WTC11 (cell line): ENCODE results near the gene CDC23. TPM values are rescaled to one million over a fixed set of nuclear protein-coding genes. Genes with fewer than 3 reads are reported as not detected.
A peak's percentile ranks its signal among the peaks of the same experiment; 100 is the strongest.

Experiments used
- ATAC-seq: fragments of 200-7000 bp; cut with Tn5 transposase; 2 replicates; pipeline ENCODE4 v1.10.0; 2021; ENCODE audit warnings: mild to moderate bottlenecking, moderate library complexity
- CTCF ChIA-PET: fragments of 300-600 bp; sonication (Branson Sonifier 250); formaldehyde crosslinking; loops from one replicate; lab custom pipeline; 2021; ENCODE audit warnings: antibody characterized with exemption; lab: Charles Lee
- POLR2A ChIA-PET: fragments of 350-600 bp; sonication (Branson Sonifier 250); formaldehyde crosslinking; loops from one replicate; lab custom pipeline; 2021; ENCODE audit warnings: antibody characterized with exemption; lab: Charles Lee
- DNase-seq: peaks from one replicate; pipeline ENCODE4 v3.0.0; 2021; ENCODE audit warnings: low spot score
- H3K27ac Mint-ChIP-seq: 2 replicates; pipeline ENCODE4 v1.8.0; 2021; ENCODE audit warnings: mixed read lengths
- H3K27me3 Mint-ChIP-seq: 2 replicates; pipeline ENCODE4 v1.8.0; 2021; ENCODE audit warnings: low read depth, mild to moderate bottlenecking, moderate library complexity, mixed read lengths
- H3K36me3 Mint-ChIP-seq: 2 replicates; pipeline ENCODE4 v1.8.0; 2021; ENCODE audit warnings: mixed read lengths
- H3K4me1 Mint-ChIP-seq: 2 replicates; pipeline ENCODE4 v1.8.0; 2022; ENCODE audit warnings: mixed read lengths
- H3K4me3 Mint-ChIP-seq: 2 replicates; pipeline ENCODE4 v1.8.0; 2021; ENCODE audit warnings: mild to moderate bottlenecking, moderate library complexity, mixed read lengths
- H3K9me3 Mint-ChIP-seq: 2 replicates; pipeline ENCODE4 v1.8.0; 2021; ENCODE audit warnings: mixed read lengths
- FOXP1 ChIP-seq: sonication (generic); formaldehyde crosslinking; IDR thresholded peaks from 2 replicates; pipeline ENCODE4 v1.8.0; 2022; ENCODE audit warnings: missing genetic modification reagents, mild to moderate bottlenecking, moderate library complexity, borderline replicate concordance
- NR3C1 ChIP-seq: sonication (generic); formaldehyde crosslinking; conservative IDR thresholded peaks from 2 replicates; pipeline ENCODE4 v1.8.1; 2023; ENCODE audit warnings: low read depth, mild to moderate bottlenecking, missing genetic modification reagents
- RORB ChIP-seq: fragments of 250-450 bp; sonication (Bioruptor Pico); IDR thresholded peaks from 2 replicates; pipeline ENCODE4 v1.9.0; 2021; ENCODE audit warnings: mild to moderate bottlenecking
- ZNF232 ChIP-seq: sonication (generic); formaldehyde crosslinking; IDR thresholded peaks from 2 replicates; pipeline ENCODE4 v1.8.0; 2022; ENCODE audit warnings: mild to moderate bottlenecking, missing genetic modification reagents
- total RNA-seq: library from RNA; stranded (reverse); gene quantifications from 3 replicates; pipeline ENCODE4 v1.2.3, GENCODE V29; 2021
- TF ChIP-seq, protein P1 (sequence below): sonication (generic); formaldehyde crosslinking; IDR thresholded peaks from 2 replicates; pipeline ENCODE4 v1.8.1; 2023; ENCODE audit warnings: mild to moderate bottlenecking, missing genetic modification reagents, borderline replicate concordance
- TF ChIP-seq, protein P2 (sequence below): sonication (generic); formaldehyde crosslinking; IDR thresholded peaks from 2 replicates; pipeline ENCODE4 v1.8.0; 2023; ENCODE audit warnings: missing genetic modification reagents, mild to moderate bottlenecking, borderline replicate concordance
- TF ChIP-seq, protein P3 (sequence below): sonication (generic); formaldehyde crosslinking; conservative IDR thresholded peaks from 2 replicates; pipeline ENCODE4 v1.8.1; 2022; ENCODE audit warnings: mild to moderate bottlenecking, missing genetic modification reagents
- TF ChIP-seq, protein P4 (sequence below): sonication (generic); formaldehyde crosslinking; IDR thresholded peaks from 2 replicates; pipeline ENCODE4 v1.8.1; 2023; ENCODE audit warnings: mild to moderate bottlenecking, missing genetic modification reagents, moderate library complexity
- TF ChIP-seq, protein P5 (sequence below): sonication (generic); formaldehyde crosslinking; conservative IDR thresholded peaks from 2 replicates; pipeline ENCODE4 v1.8.1; 2023; ENCODE audit warnings: mild to moderate bottlenecking, low read depth, missing genetic modification reagents, moderate library complexity

The CDC23 gene
- total RNA-seq, 1 experiment from 2014 or later = 43.8 TPM

DNA sequence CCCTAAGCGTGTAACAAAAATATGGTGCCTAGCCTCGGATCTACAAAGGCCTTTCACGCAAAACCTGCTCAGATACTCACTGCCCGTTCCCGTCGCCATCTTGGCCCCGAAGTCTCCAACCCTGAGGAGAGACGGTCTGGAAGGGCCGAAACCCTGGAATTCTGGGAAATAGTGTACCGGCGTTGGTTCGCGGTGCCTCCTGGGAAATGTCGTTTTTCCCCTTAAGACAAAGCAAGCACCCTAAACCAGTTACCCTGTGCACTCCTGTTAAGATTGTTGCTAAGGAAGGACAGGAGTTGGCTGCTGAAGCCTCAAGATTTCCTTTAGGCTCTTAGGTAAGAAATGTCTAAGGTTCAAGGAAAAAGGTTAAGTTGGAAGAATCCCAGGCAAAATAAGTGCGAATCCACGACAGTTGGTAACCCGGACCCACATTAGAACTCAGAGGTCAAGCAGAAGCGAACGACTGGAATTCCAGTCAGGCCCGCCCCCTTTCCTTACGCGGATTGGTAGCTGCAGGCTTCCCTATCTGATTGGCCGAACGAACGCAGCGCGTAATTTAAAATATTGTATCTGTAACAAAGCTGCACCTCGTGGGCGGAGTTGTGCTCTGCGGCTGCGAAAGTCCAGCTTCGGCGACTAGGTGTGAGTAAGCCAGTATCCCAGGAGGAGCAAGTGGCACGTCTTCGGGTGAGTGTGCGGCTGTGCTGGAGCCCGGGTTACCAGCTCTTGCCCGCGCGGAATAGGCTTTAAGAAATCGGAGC, 34.4 kb downstream of the CDC23 start, which contains the start of the genes BRD8 and KIF20A (continued):
- TF ChIP-seq, protein P1, sequence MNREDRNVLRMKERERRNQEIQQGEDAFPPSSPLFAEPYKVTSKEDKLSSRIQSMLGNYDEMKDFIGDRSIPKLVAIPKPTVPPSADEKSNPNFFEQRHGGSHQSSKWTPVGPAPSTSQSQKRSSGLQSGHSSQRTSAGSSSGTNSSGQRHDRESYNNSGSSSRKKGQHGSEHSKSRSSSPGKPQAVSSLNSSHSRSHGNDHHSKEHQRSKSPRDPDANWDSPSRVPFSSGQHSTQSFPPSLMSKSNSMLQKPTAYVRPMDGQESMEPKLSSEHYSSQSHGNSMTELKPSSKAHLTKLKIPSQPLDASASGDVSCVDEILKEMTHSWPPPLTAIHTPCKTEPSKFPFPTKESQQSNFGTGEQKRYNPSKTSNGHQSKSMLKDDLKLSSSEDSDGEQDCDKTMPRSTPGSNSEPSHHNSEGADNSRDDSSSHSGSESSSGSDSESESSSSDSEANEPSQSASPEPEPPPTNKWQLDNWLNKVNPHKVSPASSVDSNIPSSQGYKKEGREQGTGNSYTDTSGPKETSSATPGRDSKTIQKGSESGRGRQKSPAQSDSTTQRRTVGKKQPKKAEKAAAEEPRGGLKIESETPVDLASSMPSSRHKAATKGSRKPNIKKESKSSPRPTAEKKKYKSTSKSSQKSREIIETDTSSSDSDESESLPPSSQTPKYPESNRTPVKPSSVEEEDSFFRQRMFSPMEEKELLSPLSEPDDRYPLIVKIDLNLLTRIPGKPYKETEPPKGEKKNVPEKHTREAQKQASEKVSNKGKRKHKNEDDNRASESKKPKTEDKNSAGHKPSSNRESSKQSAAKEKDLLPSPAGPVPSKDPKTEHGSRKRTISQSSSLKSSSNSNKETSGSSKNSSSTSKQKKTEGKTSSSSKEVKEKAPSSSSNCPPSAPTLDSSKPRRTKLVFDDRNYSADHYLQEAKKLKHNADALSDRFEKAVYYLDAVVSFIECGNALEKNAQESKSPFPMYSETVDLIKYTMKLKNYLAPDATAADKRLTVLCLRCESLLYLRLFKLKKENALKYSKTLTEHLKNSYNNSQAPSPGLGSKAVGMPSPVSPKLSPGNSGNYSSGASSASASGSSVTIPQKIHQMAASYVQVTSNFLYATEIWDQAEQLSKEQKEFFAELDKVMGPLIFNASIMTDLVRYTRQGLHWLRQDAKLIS (CRISPR knock-in tag) = no peak

DNA sequence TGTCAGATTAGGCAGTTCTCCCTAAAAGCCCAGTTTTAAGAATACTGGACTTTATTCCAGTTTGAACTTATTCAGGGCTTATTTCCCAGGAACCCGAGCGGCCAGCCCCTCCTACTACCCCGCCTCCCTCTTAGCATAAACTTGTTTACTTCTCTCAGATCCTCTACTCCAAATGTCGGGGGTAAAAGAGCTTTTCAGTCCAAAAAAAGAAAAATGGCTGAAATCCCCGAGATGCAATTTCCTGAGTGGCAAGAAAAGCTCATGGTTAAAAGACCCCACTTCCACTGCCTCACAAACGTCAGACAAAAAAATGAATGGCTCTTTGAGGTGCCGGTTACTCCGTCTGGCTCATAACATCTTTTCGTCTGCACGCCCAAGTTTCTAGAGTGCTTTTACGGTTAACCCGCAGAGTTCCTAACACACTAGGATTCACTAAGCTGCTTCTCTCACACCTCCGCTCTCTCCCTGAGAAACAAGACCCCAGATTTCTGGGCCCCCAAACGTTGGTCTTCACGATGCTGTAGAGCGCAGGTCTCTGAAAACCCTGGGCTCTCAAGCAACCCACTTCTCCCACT, 35.1 kb downstream of the CDC23 start:
- H3K36me3 Mint-ChIP-seq = peaks cover 44% of the 10 kb centered on the region

More for the DNA sequence above, 35.1 kb downstream of the CDC23 start:
- Mint-ChIP-seq H3K4me3 (no peak overlapping the region), H3K9me3 (no peaks in the 10 kb centered on the region), H3K27ac (0 out of 2 replicates have a peak overlapping the region, but pooled peaks have one; percentile 63), H3K4me1 (peaks cover 13% of the 10 kb centered on the region), H3K27me3 (no peaks in the 10 kb centered on the region)
- TF ChIP-seq, protein P2, sequence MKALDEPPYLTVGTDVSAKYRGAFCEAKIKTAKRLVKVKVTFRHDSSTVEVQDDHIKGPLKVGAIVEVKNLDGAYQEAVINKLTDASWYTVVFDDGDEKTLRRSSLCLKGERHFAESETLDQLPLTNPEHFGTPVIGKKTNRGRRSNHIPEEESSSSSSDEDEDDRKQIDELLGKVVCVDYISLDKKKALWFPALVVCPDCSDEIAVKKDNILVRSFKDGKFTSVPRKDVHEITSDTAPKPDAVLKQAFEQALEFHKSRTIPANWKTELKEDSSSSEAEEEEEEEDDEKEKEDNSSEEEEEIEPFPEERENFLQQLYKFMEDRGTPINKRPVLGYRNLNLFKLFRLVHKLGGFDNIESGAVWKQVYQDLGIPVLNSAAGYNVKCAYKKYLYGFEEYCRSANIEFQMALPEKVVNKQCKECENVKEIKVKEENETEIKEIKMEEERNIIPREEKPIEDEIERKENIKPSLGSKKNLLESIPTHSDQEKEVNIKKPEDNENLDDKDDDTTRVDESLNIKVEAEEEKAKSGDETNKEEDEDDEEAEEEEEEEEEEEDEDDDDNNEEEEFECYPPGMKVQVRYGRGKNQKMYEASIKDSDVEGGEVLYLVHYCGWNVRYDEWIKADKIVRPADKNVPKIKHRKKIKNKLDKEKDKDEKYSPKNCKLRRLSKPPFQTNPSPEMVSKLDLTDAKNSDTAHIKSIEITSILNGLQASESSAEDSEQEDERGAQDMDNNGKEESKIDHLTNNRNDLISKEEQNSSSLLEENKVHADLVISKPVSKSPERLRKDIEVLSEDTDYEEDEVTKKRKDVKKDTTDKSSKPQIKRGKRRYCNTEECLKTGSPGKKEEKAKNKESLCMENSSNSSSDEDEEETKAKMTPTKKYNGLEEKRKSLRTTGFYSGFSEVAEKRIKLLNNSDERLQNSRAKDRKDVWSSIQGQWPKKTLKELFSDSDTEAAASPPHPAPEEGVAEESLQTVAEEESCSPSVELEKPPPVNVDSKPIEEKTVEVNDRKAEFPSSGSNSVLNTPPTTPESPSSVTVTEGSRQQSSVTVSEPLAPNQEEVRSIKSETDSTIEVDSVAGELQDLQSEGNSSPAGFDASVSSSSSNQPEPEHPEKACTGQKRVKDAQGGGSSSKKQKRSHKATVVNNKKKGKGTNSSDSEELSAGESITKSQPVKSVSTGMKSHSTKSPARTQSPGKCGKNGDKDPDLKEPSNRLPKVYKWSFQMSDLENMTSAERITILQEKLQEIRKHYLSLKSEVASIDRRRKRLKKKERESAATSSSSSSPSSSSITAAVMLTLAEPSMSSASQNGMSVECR (CRISPR knock-in tag) = 0 out of 2 replicates have a peak, but pooled peaks have one; percentile 76
- TF ChIP-seq, protein P3, sequence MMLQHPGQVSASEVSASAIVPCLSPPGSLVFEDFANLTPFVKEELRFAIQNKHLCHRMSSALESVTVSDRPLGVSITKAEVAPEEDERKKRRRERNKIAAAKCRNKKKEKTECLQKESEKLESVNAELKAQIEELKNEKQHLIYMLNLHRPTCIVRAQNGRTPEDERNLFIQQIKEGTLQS = no peak
- TF ChIP-seq, protein P4, sequence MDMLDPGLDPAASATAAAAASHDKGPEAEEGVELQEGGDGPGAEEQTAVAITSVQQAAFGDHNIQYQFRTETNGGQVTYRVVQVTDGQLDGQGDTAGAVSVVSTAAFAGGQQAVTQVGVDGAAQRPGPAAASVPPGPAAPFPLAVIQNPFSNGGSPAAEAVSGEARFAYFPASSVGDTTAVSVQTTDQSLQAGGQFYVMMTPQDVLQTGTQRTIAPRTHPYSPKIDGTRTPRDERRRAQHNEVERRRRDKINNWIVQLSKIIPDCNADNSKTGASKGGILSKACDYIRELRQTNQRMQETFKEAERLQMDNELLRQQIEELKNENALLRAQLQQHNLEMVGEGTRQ (CRISPR knock-in tag) = no peak
- TF ChIP-seq, protein P5, sequence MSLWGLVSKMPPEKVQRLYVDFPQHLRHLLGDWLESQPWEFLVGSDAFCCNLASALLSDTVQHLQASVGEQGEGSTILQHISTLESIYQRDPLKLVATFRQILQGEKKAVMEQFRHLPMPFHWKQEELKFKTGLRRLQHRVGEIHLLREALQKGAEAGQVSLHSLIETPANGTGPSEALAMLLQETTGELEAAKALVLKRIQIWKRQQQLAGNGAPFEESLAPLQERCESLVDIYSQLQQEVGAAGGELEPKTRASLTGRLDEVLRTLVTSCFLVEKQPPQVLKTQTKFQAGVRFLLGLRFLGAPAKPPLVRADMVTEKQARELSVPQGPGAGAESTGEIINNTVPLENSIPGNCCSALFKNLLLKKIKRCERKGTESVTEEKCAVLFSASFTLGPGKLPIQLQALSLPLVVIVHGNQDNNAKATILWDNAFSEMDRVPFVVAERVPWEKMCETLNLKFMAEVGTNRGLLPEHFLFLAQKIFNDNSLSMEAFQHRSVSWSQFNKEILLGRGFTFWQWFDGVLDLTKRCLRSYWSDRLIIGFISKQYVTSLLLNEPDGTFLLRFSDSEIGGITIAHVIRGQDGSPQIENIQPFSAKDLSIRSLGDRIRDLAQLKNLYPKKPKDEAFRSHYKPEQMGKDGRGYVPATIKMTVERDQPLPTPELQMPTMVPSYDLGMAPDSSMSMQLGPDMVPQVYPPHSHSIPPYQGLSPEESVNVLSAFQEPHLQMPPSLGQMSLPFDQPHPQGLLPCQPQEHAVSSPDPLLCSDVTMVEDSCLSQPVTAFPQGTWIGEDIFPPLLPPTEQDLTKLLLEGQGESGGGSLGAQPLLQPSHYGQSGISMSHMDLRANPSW (CRISPR knock-in tag) = no peak
- no peak for TF ChIP-seq RORB
- no peak for TF ChIP-seq NR3C1 (CRISPR knock-in tag)
- TF ChIP-seq ZNF232 (CRISPR knock-in tag) = no peak
- TF ChIP-seq FOXP1 (CRISPR knock-in tag) = no peak
- ChIA-PET CTCF (interaction anchor here (1.4 to 3.4 kb wide), 4 partner anchors 105 to 326 kb away, joined by 4 to 34 read pairs (median 7); partner anchors contain the start of gene KDM3B), POLR2A (interaction anchor here (0.6 to 1.5 kb wide), 3 partner anchors 35 to 326 kb away, joined by 3 to 4 read pairs (median 3); partner anchors contain the start of gene CDC23)
- ATAC-seq (no peak), DNase-seq (no peak)
